ENCODE measurements around the gene NUDT12.

GRCh38 chr5:103571730-103572129 is 9.1 kb upstream of the NUDT12 start:
- TF ChIP-seq CTCF (IDR thresholded peaks at IDR 0.05) (no peak), EZH2 (IDR thresholded peaks at IDR 0.05) (no peak)
